Gastrocnemius medialis (tissue), 4 donors: Measurements from ENCODE around the gene ASIC4. TPM values are rescaled to one million over a fixed set of nuclear protein-coding genes. Genes with fewer than 3 reads are reported as not detected.

Source experiments
- ATAC-seq, 2 donors: fragments of 150-250 bp; one replicate each; pipeline ENCODE4 v1.9.1; 2016
- DNase-seq, 2 donors: peaks; one replicate each; pipeline ENCODE4 v3.0.0-alpha.2; 2019
- H3K27ac ChIP-seq, 4 donors: fragments of 200-600 bp; sonication (generic); 1 replicate in 1 of 4; 2 replicates in 3 of 4; pipeline ENCODE4 v1.5.1; 2016 to 2018; ENCODE audit warnings: mild to moderate bottlenecking in 2 of 4, moderate library complexity in 1 of 4
- H3K27me3 ChIP-seq, 3 donors: fragments of 200-600 bp; sonication (generic) in 2 of 3; 1 replicate in 1 of 3; 2 replicates in 2 of 3; pipeline versions ENCODE4 v1.5.1 to v1.6.0; 2016 to 2019; ENCODE audit warnings: mild to moderate bottlenecking in 1 of 3, moderate library complexity in 1 of 3
- H3K36me3 ChIP-seq, 2 donors: fragments of 200-600 bp; sonication (generic) in 1 of 2; one replicate each; pipeline ENCODE4 v1.5.1; 2017 to 2018
- H3K4me1 ChIP-seq, 2 donors: fragments of 200-600 bp; sonication (generic) in 1 of 2; one replicate each; pipeline ENCODE4 v1.5.1; 2016 to 2017; ENCODE audit warnings: mild to moderate bottlenecking in 2 of 2
- H3K4me3 ChIP-seq, 4 donors: fragments of 200-600 bp; sonication (generic) in 3 of 4; 1 replicate in 1 of 4; 2 replicates in 3 of 4; pipeline ENCODE4 v1.5.1; 2016 to 2019; ENCODE audit warnings: mild to moderate bottlenecking in 2 of 4
- H3K9me3 ChIP-seq, 3 donors: fragments of 200-600 bp; sonication (generic) in 2 of 3; 1 replicate in 1 of 3; 2 replicates in 2 of 3; pipeline ENCODE4 v1.5.1; 2016 to 2019
- CTCF ChIP-seq, 5 experiments: fragments of 450-650 bp in 3 of 5; fragments of 200-600 bp in 2 of 5; sonication (generic) in 2 of 5; IDR thresholded peaks in 4 of 5; conservative IDR thresholded peaks in 1 of 5; 1 replicate in 4 of 5; 2 replicates in 1 of 5; pipeline ENCODE4 v1.5.1; 2016 to 2019; ENCODE audit warnings: antibody characterized with exemption in 5 of 5, mild to moderate bottlenecking in 3 of 5, moderate library complexity in 3 of 5
- POLR2A ChIP-seq, 2 donors: fragments of 450-650 bp; IDR thresholded peaks; one replicate each; pipeline ENCODE4 v1.6.1; 2017; ENCODE audit warnings: antibody characterized with exemption in 2 of 2, mild to moderate bottlenecking in 2 of 2, moderate library complexity in 2 of 2
- in situ Hi-C, 4 donors: fragments of 200-750 bp; cut with MboI; loops; one replicate each; pipeline versions ENCODE4 v1.15.0 to v1.8.0; 2017; ENCODE audit warnings: low sequenced_read_pairs in 4 of 4
- intact Hi-C: fragments of 100-400 bp; cut with DNase I; formaldehyde crosslinking; loops from one replicate; pipeline ENCODE4 v1.15.1; 2023; ENCODE audit warnings: low total_unique reads
- total RNA-seq, 4 donors: library from RNA; depleted of rRNA; stranded (reverse); fragments of >200 nt; gene quantifications; one replicate each; pipeline versions ENCODE4 v1.1.0 to v1.2.3, GENCODE V29; 2016

ASIC4 gene
- total RNA-seq, 4 donors from 2014 or later, result 0.11 TPM; not detected in 3

GRCh38 chr2:219478916-219479315 lies 35.4 kb upstream of the ASIC4 start:
- intact Hi-C loops, result no loop called here

GRCh38 chr2:219480004-219480403 lies 34.3 kb upstream of the ASIC4 start:
- Histone ChIP-seq H3K27me3 (no peaks in the 10 kb centered on the region), H3K27ac (peak overlapping the region in 1 of 4 donors; percentile 52), H3K9me3 (no peaks in the 10 kb centered on the region), H3K4me3 (no peak overlapping the region), H3K4me1 (peaks cover 3 to 10% of the 10 kb centered on the region in 2 donors), H3K36me3 (peaks cover 0 to 65% of the 10 kb centered on the region in 2 donors)
- in situ Hi-C loops (no loop called here), intact Hi-C loops (no loop called here)
- DNase-seq (no peak), ATAC-seq (no peak)
- TF ChIP-seq CTCF (IDR thresholded peaks at IDR 0.05 in 4 of 5, conservative IDR thresholded peaks at IDR 0.05 in 1 of 5) (no peak), POLR2A (IDR thresholded peaks at IDR 0.05) (no peak)

More at GRCh38 chr2:219478916-219479315, 35.4 kb upstream of the ASIC4 start:
- Histone ChIP-seq H3K27ac (peak overlapping the region in 1 of 4 donors; percentile 8), H3K9me3 (no peaks in the 10 kb centered on the region), H3K4me1 (peaks cover 0 to 2% of the 10 kb centered on the region in 2 donors), H3K27me3 (no peaks in the 10 kb centered on the region), H3K36me3 (peaks cover 0 to 71% of the 10 kb centered on the region in 2 donors), H3K4me3 (no peak overlapping the region)
- TF ChIP-seq CTCF (IDR thresholded peaks at IDR 0.05 in 4 of 5, conservative IDR thresholded peaks at IDR 0.05 in 1 of 5) (no peak), POLR2A (IDR thresholded peaks at IDR 0.05) (no peak)
- no peak for DNase-seq
- ATAC-seq, result no peak
- in situ Hi-C loops, result loop anchor here in 2 of 4 donors (10.0 kb wide), 1 partner anchor 46 kb away; no protein-coding TSS in a partner anchor

- intact Hi-C loops, result no loop called here
- Histone ChIP-seq H3K9me3 (no peaks in the 10 kb centered on the region), H3K27me3 (no peaks in the 10 kb centered on the region), H3K36me3 (peaks cover 0 to 62% of the 10 kb centered on the region in 2 donors), H3K27ac (peak overlapping the region in 2 of 4 donors; percentile 37 to 78), H3K4me3 (no peak overlapping the region), H3K4me1 (peaks cover 3 to 21% of the 10 kb centered on the region in 2 donors)
- DNase-seq, result no peak
- TF ChIP-seq POLR2A (IDR thresholded peaks at IDR 0.05), result no peak
- no peak for TF ChIP-seq CTCF (IDR thresholded peaks at IDR 0.05 in 4 of 5, conservative IDR thresholded peaks at IDR 0.05 in 1 of 5)
- in situ Hi-C loops, result no loop called here
- no peak for ATAC-seq
These were observed 31.4 kb upstream of the ASIC4 start for GRCh38 chr2:219482674-219483405.

- intact Hi-C loops (loop anchor here (2.0 kb wide), 1 partner anchor 21 kb away; no protein-coding TSS in a partner anchor), in situ Hi-C loops (no loop called here)
- Histone ChIP-seq H3K27me3 (no peaks in the 10 kb centered on the region), H3K4me3 (peak overlapping the region; percentile 6 to 36 (median 14)), H3K4me1 (peaks cover 3 to 21% of the 10 kb centered on the region in 2 donors), H3K36me3 (peaks cover 0 to 59% of the 10 kb centered on the region in 2 donors), H3K9me3 (no peaks in the 10 kb centered on the region), H3K27ac (peak overlapping the region; percentile 13 to 78 (median 54))
- ATAC-seq (no peak), DNase-seq (no peak)
- no peak for TF ChIP-seq POLR2A (IDR thresholded peaks at IDR 0.05)
- TF ChIP-seq CTCF (IDR thresholded peaks at IDR 0.05 in 4 of 5, conservative IDR thresholded peaks at IDR 0.05 in 1 of 5), result no peak
These were observed 30.6 kb upstream of the ASIC4 start for GRCh38 chr2:219483451-219484342.
